Testis (tissue), 3 donors: ENCODE data around the gene SLC6A6. TPM values are rescaled to one million over a fixed set of nuclear protein-coding genes. Genes with fewer than 3 reads are reported as not detected.

ENCODE experiments used
- DNase-seq: peaks from one replicate; pipeline ENCODE4 v3.0.0-alpha.2; 2019
- H3K27ac ChIP-seq, 2 donors: fragments of 200-600 bp; sonication (generic); one replicate each; pipeline ENCODE4 v1.5.1; 2019
- H3K27me3 ChIP-seq: fragments of 200-600 bp; sonication (generic); one replicate; pipeline ENCODE4 v1.5.1; 2019
- H3K36me3 ChIP-seq: fragments of 200-600 bp; sonication (generic); one replicate; pipeline ENCODE4 v1.5.1; 2017; ENCODE audit warnings: low read depth; ENCODE audit errors: missing control alignments
- H3K4me1 ChIP-seq: fragments of 200-600 bp; sonication (generic); one replicate; pipeline ENCODE4 v1.5.1; 2019
- H3K4me3 ChIP-seq, 2 donors: fragments of 200-600 bp; sonication (generic); one replicate each; pipeline ENCODE4 v1.5.1; 2017 to 2019
- H3K9me3 ChIP-seq: fragments of 200-600 bp; sonication (generic); one replicate; pipeline ENCODE4 v1.5.1; 2017
- POLR2A ChIP-seq: fragments of 450-650 bp; IDR thresholded peaks from one replicate; pipeline ENCODE4 v1.6.1; 2017; ENCODE audit warnings: antibody characterized with exemption, mild to moderate bottlenecking, moderate library complexity
- WGBS, 2 donors: methylation state at CpG; one replicate each; pipeline ENCODE4 v1.1.5; 2018; 5-methylcytosine and 5-hydroxymethylcytosine counted together
- intact Hi-C: fragments of 100-400 bp; cut with DNase I; formaldehyde crosslinking; loops from one replicate; pipeline ENCODE4 v1.15.1; 2023; ENCODE audit warnings: low total_unique reads
- polyA plus RNA-seq: library from polyadenylated mRNA; stranded (reverse); fragments of 350-450 nt; fragmentation: Illumina TruSeq; extraction: RNeasy Lipid Tissue Mini Kit (QIAGEN cat#74804); gene quantifications from one replicate; pipeline ENCODE4 v1.2.3, GENCODE V29; 2014; ENCODE audit warnings: low read depth, low replicate concordance; ENCODE audit not compliant: insufficient read depth
- total RNA-seq, 2 donors: library from RNA; depleted of rRNA; stranded (reverse); fragments of >200 nt; gene quantifications; one replicate each; pipeline ENCODE4 v1.2.3, GENCODE V29; 2016
- TF ChIP-seq, protein P1 (sequence below), 3 experiments: fragments of 450-650 bp in 2 of 3; fragments of 200-600 bp in 1 of 3; sonication (generic) in 1 of 3; IDR thresholded peaks; one replicate each; pipeline ENCODE4 v1.5.1; 2016 to 2019; ENCODE audit warnings: antibody characterized with exemption in 3 of 3, mild to moderate bottlenecking in 2 of 3, moderate library complexity in 1 of 3

The SLC6A6 gene
- total and polyA plus RNA-seq, 3 donors from 2014 or later, result 9.7 to 14.9 (median 13.7) TPM

DNA sequence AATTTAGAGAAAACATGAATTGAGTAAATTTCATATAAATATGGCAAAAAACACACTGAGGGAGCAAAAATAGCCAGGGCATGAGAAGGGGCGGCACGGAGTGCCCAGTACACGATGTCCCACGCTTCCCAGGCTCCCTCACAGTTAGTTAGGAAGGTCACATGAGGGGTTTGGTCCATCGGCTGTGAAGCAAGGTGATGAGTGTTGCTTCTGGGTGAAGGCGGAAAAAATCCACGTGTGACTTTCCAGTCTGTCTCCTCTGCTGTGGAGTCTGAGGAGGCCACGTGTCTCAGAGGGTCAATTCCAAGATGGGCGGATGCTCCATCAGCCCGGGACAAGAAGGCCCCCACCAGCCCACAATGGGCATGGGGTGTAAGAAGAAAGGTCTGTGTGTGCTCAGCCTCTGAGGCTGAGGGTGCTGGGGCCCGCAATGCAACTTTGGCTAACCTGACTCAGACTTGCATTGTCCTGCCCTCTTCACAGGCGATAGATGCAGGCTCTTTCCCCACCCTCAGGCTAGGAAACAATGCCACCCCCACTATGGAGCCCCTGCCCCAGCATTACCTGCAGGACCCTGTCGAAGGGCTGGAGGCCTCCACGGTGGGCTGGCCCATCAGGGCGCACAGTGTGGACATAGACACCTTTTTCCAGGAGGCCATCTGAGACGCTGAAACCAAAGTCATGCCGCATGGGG lies 92.0 kb downstream of the SLC6A6 start:
- H3K4me1 ChIP-seq, result peaks cover 3% of the 10 kb centered on the region
- intact Hi-C loops, result no loop called here
- H3K36me3 ChIP-seq, result no peaks in the 10 kb centered on the region
- H3K9me3 ChIP-seq, result no peaks in the 10 kb centered on the region
- H3K4me3 ChIP-seq, result no peak overlapping the region
- peak overlapping the region in 1 of 2 donors; percentile 36 for H3K27ac ChIP-seq
- TF ChIP-seq POLR2A, result no peak
- TF ChIP-seq, protein P1, sequence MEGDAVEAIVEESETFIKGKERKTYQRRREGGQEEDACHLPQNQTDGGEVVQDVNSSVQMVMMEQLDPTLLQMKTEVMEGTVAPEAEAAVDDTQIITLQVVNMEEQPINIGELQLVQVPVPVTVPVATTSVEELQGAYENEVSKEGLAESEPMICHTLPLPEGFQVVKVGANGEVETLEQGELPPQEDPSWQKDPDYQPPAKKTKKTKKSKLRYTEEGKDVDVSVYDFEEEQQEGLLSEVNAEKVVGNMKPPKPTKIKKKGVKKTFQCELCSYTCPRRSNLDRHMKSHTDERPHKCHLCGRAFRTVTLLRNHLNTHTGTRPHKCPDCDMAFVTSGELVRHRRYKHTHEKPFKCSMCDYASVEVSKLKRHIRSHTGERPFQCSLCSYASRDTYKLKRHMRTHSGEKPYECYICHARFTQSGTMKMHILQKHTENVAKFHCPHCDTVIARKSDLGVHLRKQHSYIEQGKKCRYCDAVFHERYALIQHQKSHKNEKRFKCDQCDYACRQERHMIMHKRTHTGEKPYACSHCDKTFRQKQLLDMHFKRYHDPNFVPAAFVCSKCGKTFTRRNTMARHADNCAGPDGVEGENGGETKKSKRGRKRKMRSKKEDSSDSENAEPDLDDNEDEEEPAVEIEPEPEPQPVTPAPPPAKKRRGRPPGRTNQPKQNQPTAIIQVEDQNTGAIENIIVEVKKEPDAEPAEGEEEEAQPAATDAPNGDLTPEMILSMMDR (IDR thresholded peaks at IDR 0.05), result no peak
- WGBS, 2 donors, result 80 to 81% methylated on average over 14 to 17 of the region's 17 CpGs
- DNase-seq, result no peak
- H3K27me3 ChIP-seq, result no peaks in the 10 kb centered on the region

DNA sequence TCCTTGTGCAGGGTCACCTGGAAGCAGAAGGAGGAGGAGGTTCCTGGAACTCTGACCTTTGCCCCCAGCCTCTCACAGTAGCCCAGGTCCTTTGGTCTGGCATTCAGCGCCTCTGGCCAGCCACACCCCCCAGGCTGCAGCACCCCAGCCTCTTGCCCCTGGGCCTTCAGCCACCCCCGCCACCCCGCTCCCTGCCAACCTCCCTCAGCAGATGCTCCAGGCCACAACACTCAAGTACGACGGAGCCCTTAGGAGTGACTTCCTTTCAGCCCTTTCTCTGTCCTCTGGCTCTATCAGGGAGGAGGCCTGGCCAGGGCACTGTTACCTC lies 92.5 kb downstream of the SLC6A6 start:
- H3K4me1 ChIP-seq, result peaks cover 3% of the 10 kb centered on the region
- 93 to 98% methylated on average over 5 of the region's 5 CpGs for WGBS, 2 donors
- no peak for TF ChIP-seq POLR2A
- TF ChIP-seq, protein P1 (IDR thresholded peaks at IDR 0.05), result no peak
- H3K27ac ChIP-seq, result no peak overlapping the region
- H3K27me3 ChIP-seq, result no peaks in the 10 kb centered on the region
- no peaks in the 10 kb centered on the region for H3K36me3 ChIP-seq
- no peaks in the 10 kb centered on the region for H3K9me3 ChIP-seq
- H3K4me3 ChIP-seq, result no peak overlapping the region
- intact Hi-C loops, result no loop called here
- DNase-seq, result no peak

DNA sequence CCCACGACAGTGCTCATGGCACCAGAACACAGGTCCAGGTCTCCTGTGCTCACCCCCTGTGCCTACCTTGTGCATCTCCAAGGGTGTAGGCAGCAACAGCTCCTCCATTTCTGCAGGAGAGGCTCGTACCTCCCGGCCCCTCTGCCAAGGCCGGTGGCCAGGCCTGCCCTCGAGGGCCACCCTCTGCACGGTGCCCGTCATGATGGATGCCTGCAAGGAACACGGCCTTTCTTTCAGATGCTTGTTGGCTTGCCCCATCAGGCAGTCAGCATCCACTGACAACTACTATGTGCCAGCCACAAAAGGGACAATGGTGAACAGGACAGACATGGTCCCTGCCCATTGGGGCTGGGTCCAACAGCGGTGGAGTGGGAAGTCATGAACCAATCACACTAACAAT lies 93.9 kb downstream of the SLC6A6 start:
- Histone ChIP-seq H3K4me3 (no peak overlapping the region), H3K27ac (no peak overlapping the region), H3K4me1 (peaks cover 3% of the 10 kb centered on the region), H3K36me3 (no peaks in the 10 kb centered on the region), H3K9me3 (no peaks in the 10 kb centered on the region), H3K27me3 (no peaks in the 10 kb centered on the region)
- intact Hi-C loops, result no loop called here
- 91 to 95% methylated on average over 5 to 9 of the region's 9 CpGs for WGBS, 2 donors
- no peak for DNase-seq
- TF ChIP-seq POLR2A, result no peak
- TF ChIP-seq, protein P1 (IDR thresholded peaks at IDR 0.05), result no peak

DNA sequence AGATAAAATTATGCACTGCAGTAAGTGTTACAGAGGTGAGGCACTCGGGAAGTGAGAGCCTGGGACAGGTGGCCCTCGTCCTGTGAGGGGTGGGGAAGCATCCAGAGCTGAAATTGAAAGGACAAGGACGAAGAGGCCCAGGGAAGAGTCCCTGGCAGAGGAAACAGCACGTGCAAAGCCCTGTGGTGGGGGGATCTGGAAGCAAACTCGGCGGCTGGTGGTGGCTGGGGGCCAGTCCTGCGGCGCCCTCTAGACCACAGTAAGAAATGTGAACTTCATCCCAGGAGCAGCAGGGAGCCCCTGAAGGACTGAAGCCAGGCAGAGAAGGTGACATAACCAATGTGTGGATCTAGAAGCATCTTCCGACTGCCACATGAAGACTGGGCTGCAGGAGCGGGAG lies 94.9 kb downstream of the SLC6A6 start:
- no peaks in the 10 kb centered on the region for H3K36me3 ChIP-seq
- no peak overlapping the region for H3K27ac ChIP-seq
- intact Hi-C loops, result no loop called here
- H3K4me1 ChIP-seq, result peaks cover 3% of the 10 kb centered on the region
- no peak for DNase-seq
- no peaks in the 10 kb centered on the region for H3K9me3 ChIP-seq
- TF ChIP-seq POLR2A, result no peak
- TF ChIP-seq, protein P1 (IDR thresholded peaks at IDR 0.05), result no peak
- H3K27me3 ChIP-seq, result no peaks in the 10 kb centered on the region
- H3K4me3 ChIP-seq, result no peak overlapping the region
- 79 to 83% methylated on average over 10 of the region's 10 CpGs for whole genome bisulfite sequencing, 2 donors

DNA sequence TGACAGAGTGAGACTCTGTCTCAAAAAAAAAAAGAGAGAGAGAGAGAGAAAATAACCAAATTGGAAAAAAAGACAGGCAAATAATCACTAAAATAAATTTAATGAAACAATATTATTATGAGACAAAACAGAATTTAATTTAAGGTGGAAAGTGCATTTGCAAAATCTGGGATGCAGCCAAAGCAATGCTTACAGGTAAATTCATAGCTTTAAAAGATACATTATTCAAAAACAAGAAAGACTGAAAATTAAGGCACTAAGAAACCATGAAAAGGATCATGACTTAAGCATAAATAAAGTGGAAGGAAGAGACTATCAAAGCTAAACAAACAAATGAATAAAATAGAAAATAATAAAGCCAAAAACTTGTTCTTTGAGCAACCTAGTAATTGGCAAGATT lies 100.1 kb downstream of the SLC6A6 start:
- TF ChIP-seq, protein P1 (IDR thresholded peaks at IDR 0.05), result no peak
- TF ChIP-seq POLR2A, result no peak
- Histone ChIP-seq H3K9me3 (no peaks in the 10 kb centered on the region), H3K4me1 (no peaks in the 10 kb centered on the region), H3K27ac (no peak overlapping the region), H3K4me3 (no peak overlapping the region), H3K27me3 (no peaks in the 10 kb centered on the region), H3K36me3 (no peaks in the 10 kb centered on the region)
- no peak for DNase-seq
- intact Hi-C loops, result no loop called here
